Sigmoid colon (tissue), 3 donors: Measurements from ENCODE around the gene IL6ST.

Experiments used
- POLR2A ChIP-seq, 2 donors: fragments of 450-650 bp; IDR thresholded peaks; one replicate each; pipeline ENCODE4 v1.6.1; 2016; ENCODE audit warnings: antibody characterized with exemption in 2 of 2, mild to moderate bottlenecking in 2 of 2, moderate library complexity in 2 of 2
- TF ChIP-seq, protein P1 (sequence below), 4 experiments: fragments of 450-650 bp in 3 of 4; fragments of 200-600 bp in 1 of 4; IDR thresholded peaks; one replicate each; pipeline ENCODE4 v1.5.1; 2016 to 2019; ENCODE audit warnings: antibody characterized with exemption in 4 of 4, mild to moderate bottlenecking in 3 of 4, moderate library complexity in 2 of 4

DNA sequence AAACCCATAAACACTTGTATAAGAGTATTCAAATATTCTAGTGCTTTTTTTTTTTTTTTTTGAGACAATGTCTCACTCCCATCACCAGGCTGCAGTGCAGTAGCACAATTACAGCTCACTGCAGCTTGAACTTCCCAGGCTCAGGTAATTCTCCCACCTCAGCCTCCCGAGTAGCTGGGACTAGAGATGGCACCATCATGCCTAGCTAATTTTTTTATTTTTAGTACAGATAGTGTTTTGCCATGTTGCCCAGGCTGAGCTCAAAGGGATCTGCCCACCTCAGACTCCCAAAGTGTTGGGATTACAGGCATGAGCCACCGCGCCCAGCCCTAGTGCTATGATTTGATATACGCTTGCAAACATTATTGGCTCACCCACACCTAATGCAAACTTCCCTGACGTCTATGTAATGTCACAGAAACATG lies 11.8 kb downstream of the IL6ST start:
- no peak for TF ChIP-seq POLR2A (IDR thresholded peaks at IDR 0.05)
- TF ChIP-seq, protein P1, sequence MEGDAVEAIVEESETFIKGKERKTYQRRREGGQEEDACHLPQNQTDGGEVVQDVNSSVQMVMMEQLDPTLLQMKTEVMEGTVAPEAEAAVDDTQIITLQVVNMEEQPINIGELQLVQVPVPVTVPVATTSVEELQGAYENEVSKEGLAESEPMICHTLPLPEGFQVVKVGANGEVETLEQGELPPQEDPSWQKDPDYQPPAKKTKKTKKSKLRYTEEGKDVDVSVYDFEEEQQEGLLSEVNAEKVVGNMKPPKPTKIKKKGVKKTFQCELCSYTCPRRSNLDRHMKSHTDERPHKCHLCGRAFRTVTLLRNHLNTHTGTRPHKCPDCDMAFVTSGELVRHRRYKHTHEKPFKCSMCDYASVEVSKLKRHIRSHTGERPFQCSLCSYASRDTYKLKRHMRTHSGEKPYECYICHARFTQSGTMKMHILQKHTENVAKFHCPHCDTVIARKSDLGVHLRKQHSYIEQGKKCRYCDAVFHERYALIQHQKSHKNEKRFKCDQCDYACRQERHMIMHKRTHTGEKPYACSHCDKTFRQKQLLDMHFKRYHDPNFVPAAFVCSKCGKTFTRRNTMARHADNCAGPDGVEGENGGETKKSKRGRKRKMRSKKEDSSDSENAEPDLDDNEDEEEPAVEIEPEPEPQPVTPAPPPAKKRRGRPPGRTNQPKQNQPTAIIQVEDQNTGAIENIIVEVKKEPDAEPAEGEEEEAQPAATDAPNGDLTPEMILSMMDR (IDR thresholded peaks at IDR 0.05), result peak in 1 of 4 experiments; percentile 5
